H1 (cell line): ENCODE measurements around the gene GPR85. TPM values are rescaled to one million over a fixed set of nuclear protein-coding genes. Genes with fewer than 3 reads are reported as not detected.

Experiments used
- CTCF ChIA-PET: fragments of 300-600 bp; sonication (Branson Sonifier 250); formaldehyde crosslinking; loops from one replicate; lab custom pipeline; 2021; ENCODE audit not compliant: partially characterized antibody; lab: Charles Lee
- POLR2A ChIA-PET: fragments of 300-600 bp; sonication (Branson Sonifier 250); formaldehyde crosslinking; loops from one replicate; lab custom pipeline; 2021; ENCODE audit warnings: inconsistent platforms; ENCODE audit not compliant: partially characterized antibody; lab: Charles Lee
- DNase-seq, 2 experiments: peaks; one replicate each; pipeline versions ENCODE4 v3.0.0 to v3.0.0-alpha.2; 2010 to 2022; ENCODE audit warnings: low spot score in 2 of 2, low read depth in 1 of 2, mixed read lengths in 1 of 2
- FAIRE-seq: peaks from 2 replicates; lab custom pipeline; 2011; peaks lifted over from hg19 to GRCh38; lab: Jason Lieb, UNC
- H2AFZ ChIP-seq: 2 replicates; pipeline ENCODE4 v1.8.1; 2012; ENCODE audit warnings: low read length, inconsistent platforms
- H2AK5ac ChIP-seq: 2 replicates; pipeline ENCODE4 v1.6.1; 2013; ENCODE audit warnings: low read depth, low read length
- H2BK120ac ChIP-seq: replicated peaks from 2 replicates; pipeline ENCODE3; 2013; ENCODE audit warnings: low read depth, low read length, inconsistent platforms
- H2BK12ac ChIP-seq: 2 replicates; pipeline ENCODE4 v1.6.1; 2013; ENCODE audit warnings: low read depth, low read length
- H2BK15ac ChIP-seq: 2 replicates; pipeline ENCODE4 v1.6.1; 2013; ENCODE audit warnings: low read length
- H2BK20ac ChIP-seq: 2 replicates; pipeline ENCODE4 v1.6.1; 2013; ENCODE audit warnings: low read length
- H2BK5ac ChIP-seq: 2 replicates; pipeline ENCODE4 v1.6.1; 2013; ENCODE audit warnings: low read depth, low read length
- H3K14ac ChIP-seq: 2 replicates; pipeline ENCODE4 v1.6.1; 2013; ENCODE audit warnings: inconsistent platforms; ENCODE audit not compliant: insufficient read length
- H3K18ac ChIP-seq: 2 replicates; pipeline ENCODE4 v1.6.1; 2013; ENCODE audit warnings: low read length; ENCODE audit errors: extremely low read depth
- H3K23ac ChIP-seq: 2 replicates; pipeline ENCODE4 v1.6.1; 2013; ENCODE audit warnings: inconsistent platforms; ENCODE audit not compliant: insufficient read length
- H3K23me2 ChIP-seq: 2 replicates; pipeline ENCODE4 v1.6.1; 2013; ENCODE audit warnings: low read depth, low read length
- H3K27ac ChIP-seq: 2 replicates; pipeline ENCODE4 v1.6.1; 2011; ENCODE audit warnings: low read depth, low read length, inconsistent platforms
- H3K27me3 ChIP-seq, 4 experiments: replicated peaks in 1 of 4; 1 replicate in 1 of 4; 2 replicates in 3 of 4; pipeline versions ENCODE4 v1.6.1 to v1.8.1; 2011 to 2013; ENCODE audit warnings: low read length in 3 of 4, mild to moderate bottlenecking in 3 of 4, inconsistent platforms in 2 of 4, mixed read lengths in 2 of 4, moderate library complexity in 1 of 4; ENCODE audit not compliant: control insufficient read depth in 3 of 4, insufficient read depth in 3 of 4; ENCODE audit errors: extremely low read depth in 1 of 4
- H3K36me3 ChIP-seq, 4 experiments: 2 replicates each; pipeline versions ENCODE4 v1.6.1 to v1.8.1; 2011 to 2013; ENCODE audit warnings: mild to moderate bottlenecking in 4 of 4, low read length in 3 of 4, moderate library complexity in 2 of 4, control low read depth in 1 of 4, inconsistent platforms in 1 of 4; ENCODE audit not compliant: insufficient read depth in 4 of 4, control insufficient read depth in 2 of 4
- H3K4ac ChIP-seq: replicated peaks from 2 replicates; pipeline ENCODE3; 2013; ENCODE audit warnings: low read length, low read depth, mixed read lengths, inconsistent platforms; ENCODE audit not compliant: insufficient read length
- H3K4me1 ChIP-seq, 4 experiments: replicated peaks in 1 of 4; 1 replicate in 1 of 4; 2 replicates in 3 of 4; pipeline versions ENCODE4 v1.6.1 to v1.8.1; 2011 to 2013; ENCODE audit warnings: low read length in 3 of 4, inconsistent platforms in 2 of 4, mixed read lengths in 1 of 4; ENCODE audit not compliant: insufficient read depth in 4 of 4, control insufficient read depth in 3 of 4
- H3K4me2 ChIP-seq, 2 experiments: 2 replicates each; pipeline versions ENCODE4 v1.6.1 to v1.8.1; 2011 to 2013; ENCODE audit warnings: low read depth in 2 of 2, low read length in 2 of 2, control low read depth in 1 of 2, inconsistent platforms in 1 of 2, mild to moderate bottlenecking in 1 of 2; ENCODE audit not compliant: insufficient read depth in 1 of 2
- H3K4me3 ChIP-seq, 4 experiments: fragments of 200-600, 300-600 bp in 1 of 4; sonication (generic), shearing (Covaris generic), sonication (Bioruptor Twin) in 1 of 4; 2 replicates each; pipeline versions ENCODE4 v1.5.1 to v1.8.1; 2011 to 2016; ENCODE audit warnings: low read length in 4 of 4, low read depth in 3 of 4, control low read depth in 2 of 4, inconsistent platforms in 2 of 4, mild to moderate bottlenecking in 2 of 4, mixed read lengths in 1 of 4, moderate library complexity in 1 of 4; ENCODE audit not compliant: insufficient read depth in 2 of 4; ENCODE audit errors: extremely low read depth in 1 of 4
- H3K56ac ChIP-seq: replicated peaks from 2 replicates; pipeline ENCODE3; 2013; ENCODE audit warnings: low read depth, mild to moderate bottlenecking, mixed read lengths, low read length, inconsistent platforms; ENCODE audit not compliant: insufficient read length
- H3K79me1 ChIP-seq: 2 replicates; pipeline ENCODE4 v1.6.1; 2013; ENCODE audit warnings: low read depth, low read length, control low read depth
- H3K79me2 ChIP-seq, 2 experiments: 2 replicates each; pipeline versions ENCODE4 v1.6.1 to v1.8.1; 2012 to 2013; ENCODE audit warnings: low read length in 2 of 2, mild to moderate bottlenecking in 2 of 2, inconsistent platforms in 1 of 2; ENCODE audit not compliant: insufficient read depth in 2 of 2, control insufficient read depth in 1 of 2
- H3K9ac ChIP-seq, 4 experiments: replicated peaks in 1 of 4; 1 replicate in 1 of 4; 2 replicates in 3 of 4; pipeline versions ENCODE4 v1.6.1 to v1.8.1; 2011 to 2013; ENCODE audit warnings: low read depth in 3 of 4, low read length in 3 of 4, control low read depth in 2 of 4, mild to moderate bottlenecking in 2 of 4, moderate library complexity in 2 of 4, inconsistent platforms in 1 of 4; ENCODE audit errors: extremely low read depth in 1 of 4
- H3K9me3 ChIP-seq, 2 experiments: 2 replicates each; pipeline versions ENCODE4 v1.6.1 to v1.8.1; 2012 to 2013; ENCODE audit warnings: mild to moderate bottlenecking in 2 of 2, moderate library complexity in 2 of 2, control low read depth in 1 of 2, inconsistent platforms in 1 of 2, low read depth in 1 of 2, low read length in 1 of 2, mixed read lengths in 1 of 2; ENCODE audit not compliant: insufficient read depth in 2 of 2
- H4K20me1 ChIP-seq, 2 experiments: replicated peaks in 1 of 2; 2 replicates each; pipeline versions ENCODE3 to v1.8.1; 2011 to 2013; ENCODE audit warnings: inconsistent platforms in 2 of 2, low read length in 2 of 2, mild to moderate bottlenecking in 1 of 2; ENCODE audit not compliant: insufficient read depth in 2 of 2, control insufficient read depth in 1 of 2
- H4K5ac ChIP-seq: 2 replicates; pipeline ENCODE4 v1.6.1; 2013; ENCODE audit warnings: low read length, low read depth, mixed read lengths, inconsistent platforms; ENCODE audit not compliant: insufficient read length
- H4K8ac ChIP-seq: 2 replicates; pipeline ENCODE4 v1.8.0; 2013; ENCODE audit warnings: mild to moderate bottlenecking, moderate library complexity, low read length, inconsistent platforms; ENCODE audit not compliant: insufficient read depth; ENCODE audit errors: extremely low read depth
- H4K91ac ChIP-seq: replicated peaks from 2 replicates; pipeline ENCODE3; 2013; ENCODE audit warnings: low read length, mixed read lengths, inconsistent platforms; ENCODE audit not compliant: insufficient read length
- EP300 ChIP-seq, 2 experiments: IDR thresholded peaks; 1 replicate in 1 of 2; 2 replicates in 1 of 2; pipeline ENCODE4 v1.6.1; 2011 to 2012; ENCODE audit warnings: low read depth in 2 of 2, low read length in 2 of 2, mild to moderate bottlenecking in 2 of 2, borderline replicate concordance in 1 of 2, inconsistent platforms in 1 of 2, moderate library complexity in 1 of 2
- KDM5A ChIP-seq: fragments of 200-600 bp; IDR thresholded peaks from 2 replicates; pipeline ENCODE4 v1.7.1; 2012; ENCODE audit warnings: mild to moderate bottlenecking, low read length, inconsistent platforms, mixed read lengths
- MAFK ChIP-seq: IDR thresholded peaks from 2 replicates; pipeline ENCODE4 v1.6.1; 2012; ENCODE audit warnings: low read depth, mild to moderate bottlenecking, improper control_type of control experiment, low read length
- PHF8 ChIP-seq: fragments of 200-600 bp; sonication (generic); conservative IDR thresholded peaks from 2 replicates; pipeline ENCODE4 v1.7.1; 2012; ENCODE audit warnings: low read depth, mild to moderate bottlenecking, inconsistent platforms, low read length, moderate library complexity
- SP1 ChIP-seq: IDR thresholded peaks from 2 replicates; pipeline ENCODE4 v1.6.1; 2011; ENCODE audit warnings: low read depth, low read length
- SUZ12 ChIP-seq: fragments of 200-600 bp; sonication (generic); IDR thresholded peaks from 2 replicates; pipeline ENCODE4 v1.6.1; 2012; ENCODE audit warnings: mild to moderate bottlenecking, inconsistent platforms, low read length, moderate library complexity, mixed read lengths
- TCF12 ChIP-seq: IDR thresholded peaks from 2 replicates; pipeline ENCODE4 v1.6.1; 2011; ENCODE audit warnings: low read depth, mild to moderate bottlenecking, low read length
- TEAD4 ChIP-seq: IDR thresholded peaks from 2 replicates; pipeline ENCODE4 v1.6.1; 2012; ENCODE audit warnings: low read depth, low read length, inconsistent platforms, mixed read lengths
- WGBS, 2 experiments: shearing (Covaris generic) in 1 of 2; methylation state at CpG; one replicate each; pipeline versions ENCODE4 v1.1.6 to v1.1.7; 2013 to 2015; ENCODE audit warnings: low lambda C conversion rate in 2 of 2, mixed read lengths in 2 of 2, inconsistent platforms in 1 of 2, low coverage in 1 of 2, missing lambda C conversion rate in 1 of 2; ENCODE audit not compliant: insufficient replicate concordance in 2 of 2, insufficient coverage in 1 of 2, insufficient read length in 1 of 2; ENCODE audit errors: extremely low coverage in 1 of 2, missing lambda C conversion rate in 1 of 2; 5-methylcytosine and 5-hydroxymethylcytosine counted together
- polyA plus RNA-seq, 7 experiments: library from polyadenylated mRNA; depleted of rRNA in 3 of 7; stranded (reverse) in 5 of 7; unstranded in 2 of 7; fragments of >200 nt in 5 of 7; fragments of 200-250 nt in 2 of 7; gene quantifications; 1 replicate in 5 of 7; 2 replicates in 1 of 7; 4 replicates in 1 of 7; pipeline versions ENCODE4 v1.2.1 to v1.2.3, GENCODE V29; 2011 to 2013; ENCODE audit warnings: missing spikeins in 2 of 7, mixed read lengths in 2 of 7
- total RNA-seq: library from RNA; stranded (reverse); fragmentation: NEBNext Ultra II Directional; extraction: Animal tissue kit (Norgen Biotek cat#: 25700); gene quantifications from 2 replicates; pipeline ENCODE4 v1.2.1, GENCODE V29; 2021

Gene GPR85
- total and polyA plus RNA-seq, 2 of the 8 experiments (the other 6 are each of a cell fraction or from before 2014, with no cell fraction given), result 0.11 to 0.20 TPM

- Histone ChIP-seq H3K27ac (no peak overlapping the region), H3K4me2 (peak overlapping the region in 1 of 2 experiments; percentile 29; a peak in 1 of 4 replicates), H2AK5ac (no peak overlapping the region), H3K27me3 (peaks cover 41 to 82% (median 61%) of the 10 kb centered on the region in 4 experiments), H3K9me3 (no peaks in the 10 kb centered on the region), H3K4me3 (no peak overlapping the region), H3K9ac (no peak overlapping the region), H3K23ac (no peak overlapping the region), H2AFZ (no peak overlapping the region), H4K5ac (no peak overlapping the region), H3K14ac (no peak overlapping the region), H3K23me2 (no peaks in the 10 kb centered on the region), H3K36me3 (no peaks in the 10 kb centered on the region), H2BK12ac (no peak overlapping the region), H3K18ac (no peak overlapping the region), H4K8ac (no peak overlapping the region), H2BK5ac (no peak overlapping the region), H3K4ac (no peak overlapping the region), H3K4me1 (no peaks in the 10 kb centered on the region; a peak in 1 of 7 replicates), H2BK15ac (no peak overlapping the region), H3K56ac (no peak overlapping the region), H3K79me2 (no peaks in the 10 kb centered on the region), H2BK20ac (no peak overlapping the region), H4K91ac (no peak overlapping the region), H3K79me1 (no peaks in the 10 kb centered on the region), H2BK120ac (no peak overlapping the region), H4K20me1 (peaks cover 2 to 3% of the 10 kb centered on the region in 2 experiments)
- WGBS, 2 experiments, result 29% methylated on average over 3 of the region's 3 CpGs; no CpG with 5 or more reads in 1 of the 2 experiments
- FAIRE-seq (peak; percentile 63), DNase-seq (peak in 1 of 2 experiments; percentile 29)
- CTCF ChIA-PET, result interaction anchor here (2.7 kb wide), 1 partner anchor 37 kb away, joined by 7 read pairs; no protein-coding TSS in a partner anchor
- POLR2A ChIA-PET, result interaction anchor here (1.0 kb wide), 1 partner anchor 10 kb away, joined by 3 read pairs; the partner anchor contains the start of gene GPR85
- TF ChIP-seq KDM5A, result no peak
- no peak for TF ChIP-seq PHF8
- TF ChIP-seq TEAD4, result no peak
- TF ChIP-seq EP300 (IDR thresholded peaks at IDR 0.05; ENCODE audit: borderline replicate concordance in 1 of 2, low read depth in 2 of 2, low read length in 2 of 2), result peak in 1 of 2 experiments; percentile 6; a peak in 1 of 3 replicates
- TF ChIP-seq SP1, result 0 out of 2 replicates have a peak, but pooled peaks have one; percentile 52
- TF ChIP-seq MAFK, result peak; percentile 34; the same call in 1 of the 2 replicates
- no peak for TF ChIP-seq SUZ12
- TF ChIP-seq TCF12, result peak; percentile 63; the same call in 1 of the 2 replicates
Observed at GRCh38 chr7:113076703-113077102, 9.9 kb downstream of the GPR85 start.
